GM18909 (cell line): ENCODE measurements around the gene SNRPF.

Experiments used
- ATAC-seq: cut with Tn5 transposase; IDR thresholded peaks from one replicate; pipeline ENCODE4 v1.9.1; 2021; ENCODE audit warnings: mild to moderate bottlenecking; ENCODE audit not compliant: unreplicated experiment, poor library complexity

Gene SNRPF

GRCh38 chr12:95857799-95858198 lies 953 bp upstream of the SNRPF start:
- ATAC-seq: no peak

GRCh38 chr12:95859344-95859816 lies 628 bp downstream of the SNRPF start:
- no peak for ATAC-seq

GRCh38 chr12:95859947-95860850 lies 1.4 kb downstream of the SNRPF start:
- no peak for ATAC-seq

- ATAC-seq: no peak
Measured at GRCh38 chr12:95862038-95862437, 3.3 kb downstream of the SNRPF start.

GRCh38 chr12:95863337-95863736 lies 4.6 kb downstream of the SNRPF start:
- ATAC-seq: no peak

GRCh38 chr12:95870897-95871296 lies 12.1 kb downstream of the SNRPF start:
- ATAC-seq: no peak

- ATAC-seq: no peak
Measured at GRCh38 chr12:95874452-95874851, 15.7 kb downstream of the SNRPF start.

- ATAC-seq: no peak
Measured at GRCh38 chr12:95877622-95878021, 18.9 kb downstream of the SNRPF start.

- no peak for ATAC-seq
Measured at GRCh38 chr12:95880895-95881294, 22.1 kb downstream of the SNRPF start.

GRCh38 chr12:95881331-95881955 lies 22.7 kb downstream of the SNRPF start:
- ATAC-seq: no peak

GRCh38 chr12:95882080-95882479 lies 23.3 kb downstream of the SNRPF start:
- ATAC-seq: no peak

- ATAC-seq: no peak
Measured at GRCh38 chr12:95882873-95883272, 24.1 kb downstream of the SNRPF start.

GRCh38 chr12:95884998-95885397 lies 26.2 kb downstream of the SNRPF start:
- ATAC-seq: no peak

- ATAC-seq: no peak
Measured at GRCh38 chr12:95887311-95887710, 28.6 kb downstream of the SNRPF start.

GRCh38 chr12:95890958-95891357 lies 32.2 kb downstream of the SNRPF start:
- no peak for ATAC-seq

GRCh38 chr12:95896846-95897245 lies 38.1 kb downstream of the SNRPF start:
- ATAC-seq: no peak

- ATAC-seq: no peak
Measured at GRCh38 chr12:95898081-95898480, 39.3 kb downstream of the SNRPF start.

GRCh38 chr12:95908573-95908972 lies 49.8 kb downstream of the SNRPF start:
- no peak for ATAC-seq

- ATAC-seq: no peak
Measured at GRCh38 chr12:95909871-95910270, 51.1 kb downstream of the SNRPF start.
